Measurements from ENCODE around the gene LSM11. TPM values are rescaled to one million over a fixed set of nuclear protein-coding genes. Genes with fewer than 3 reads are reported as not detected.

Gene LSM11
- polyA plus RNA-seq, 1 of the 3 experiments (the other 2 are of a cell fraction), result 0.95 TPM

DNA sequence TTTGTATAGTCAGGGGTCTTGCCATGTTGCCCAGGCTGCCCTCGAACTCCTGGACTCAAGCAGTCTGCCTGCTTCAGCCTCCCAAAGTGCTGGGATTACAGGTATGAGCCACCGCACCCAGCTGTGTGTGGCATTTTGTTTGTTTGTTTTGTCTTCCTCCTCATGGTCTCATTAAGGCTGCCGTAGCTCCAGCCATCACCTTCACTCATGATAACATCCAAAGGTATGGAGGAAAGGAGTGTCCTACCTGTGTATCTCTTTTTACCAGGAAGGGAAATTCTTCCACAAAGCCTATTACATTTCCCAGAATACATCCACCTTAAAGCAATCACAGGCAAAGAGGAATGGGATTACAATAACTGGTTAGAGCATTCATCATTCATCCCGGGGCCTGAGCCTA, 27.2 kb downstream of the LSM11 start:
- Histone ChIP-seq H3K9ac (no peak overlapping the region), H3F3A (replicated peaks; ENCODE audit: insufficient read depth) (no peaks in the 10 kb centered on the region), H3K4me2 (no peak overlapping the region), H3K4me1 (ENCODE audit: control insufficient read depth in 1 of 2, insufficient read depth in 2 of 2, low read depth in 1 of 2, low read length in 1 of 2) (no peaks in the 10 kb centered on the region), H3K4me3 (ENCODE audit: low read depth in 2 of 2, low read length in 1 of 2) (no peak overlapping the region), H3K9me2 (no peaks in the 10 kb centered on the region), H3K9me3 (no peaks in the 10 kb centered on the region), H2AFZ (ENCODE audit: low read depth) (no peak overlapping the region), H3K79me2 (ENCODE audit: insufficient read depth) (no peaks in the 10 kb centered on the region), H3K27ac (ENCODE audit: low read depth in 2 of 2, low read length in 1 of 2) (no peak overlapping the region), H4K20me1 (ENCODE audit: insufficient read depth) (no peaks in the 10 kb centered on the region), H3K36me3 (replicated peaks in 1 of 2; ENCODE audit: control insufficient read depth in 1 of 2, insufficient read depth in 2 of 2, low read length in 1 of 2) (no peaks in the 10 kb centered on the region), H3K27me3 (ENCODE audit: insufficient read depth) (no peaks in the 10 kb centered on the region)
- 84% methylated on average over 4 of the region's 4 CpGs for WGBS (ENCODE audit: low lambda C conversion rate)
- DNase-seq, result no peak
- no peak for TF ChIP-seq GABPA (IDR thresholded peaks at IDR 0.05; ENCODE audit: low read depth)
- TF ChIP-seq POLR2AphosphoS5 (IDR thresholded peaks at IDR 0.05; ENCODE audit: low read depth, low read length), result no peak
- TF ChIP-seq, protein P1, sequence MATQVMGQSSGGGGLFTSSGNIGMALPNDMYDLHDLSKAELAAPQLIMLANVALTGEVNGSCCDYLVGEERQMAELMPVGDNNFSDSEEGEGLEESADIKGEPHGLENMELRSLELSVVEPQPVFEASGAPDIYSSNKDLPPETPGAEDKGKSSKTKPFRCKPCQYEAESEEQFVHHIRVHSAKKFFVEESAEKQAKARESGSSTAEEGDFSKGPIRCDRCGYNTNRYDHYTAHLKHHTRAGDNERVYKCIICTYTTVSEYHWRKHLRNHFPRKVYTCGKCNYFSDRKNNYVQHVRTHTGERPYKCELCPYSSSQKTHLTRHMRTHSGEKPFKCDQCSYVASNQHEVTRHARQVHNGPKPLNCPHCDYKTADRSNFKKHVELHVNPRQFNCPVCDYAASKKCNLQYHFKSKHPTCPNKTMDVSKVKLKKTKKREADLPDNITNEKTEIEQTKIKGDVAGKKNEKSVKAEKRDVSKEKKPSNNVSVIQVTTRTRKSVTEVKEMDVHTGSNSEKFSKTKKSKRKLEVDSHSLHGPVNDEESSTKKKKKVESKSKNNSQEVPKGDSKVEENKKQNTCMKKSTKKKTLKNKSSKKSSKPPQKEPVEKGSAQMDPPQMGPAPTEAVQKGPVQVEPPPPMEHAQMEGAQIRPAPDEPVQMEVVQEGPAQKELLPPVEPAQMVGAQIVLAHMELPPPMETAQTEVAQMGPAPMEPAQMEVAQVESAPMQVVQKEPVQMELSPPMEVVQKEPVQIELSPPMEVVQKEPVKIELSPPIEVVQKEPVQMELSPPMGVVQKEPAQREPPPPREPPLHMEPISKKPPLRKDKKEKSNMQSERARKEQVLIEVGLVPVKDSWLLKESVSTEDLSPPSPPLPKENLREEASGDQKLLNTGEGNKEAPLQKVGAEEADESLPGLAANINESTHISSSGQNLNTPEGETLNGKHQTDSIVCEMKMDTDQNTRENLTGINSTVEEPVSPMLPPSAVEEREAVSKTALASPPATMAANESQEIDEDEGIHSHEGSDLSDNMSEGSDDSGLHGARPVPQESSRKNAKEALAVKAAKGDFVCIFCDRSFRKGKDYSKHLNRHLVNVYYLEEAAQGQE (IDR thresholded peaks at IDR 0.05; ENCODE audit: low read depth, low read length), result no peak
- TF ChIP-seq NRF1 (IDR thresholded peaks at IDR 0.05; ENCODE audit: low read depth, low read length), result no peak
- TF ChIP-seq FOSL2 (IDR thresholded peaks at IDR 0.05; ENCODE audit: borderline replicate concordance, low read depth), result no peak
- TF ChIP-seq RAD21 (IDR thresholded peaks at IDR 0.05; ENCODE audit: low read length), result no peak
- no peak for TF ChIP-seq EP300 (IDR thresholded peaks at IDR 0.05; ENCODE audit: borderline replicate concordance in 1 of 2, low read depth in 1 of 2, low read length in 1 of 2)
- no peak for TF ChIP-seq ELF1 (IDR thresholded peaks at IDR 0.05)
- no peak for TF ChIP-seq TAF1 (IDR thresholded peaks at IDR 0.05; ENCODE audit: borderline replicate concordance, low read depth, low read length)
- TF ChIP-seq, protein P2, sequence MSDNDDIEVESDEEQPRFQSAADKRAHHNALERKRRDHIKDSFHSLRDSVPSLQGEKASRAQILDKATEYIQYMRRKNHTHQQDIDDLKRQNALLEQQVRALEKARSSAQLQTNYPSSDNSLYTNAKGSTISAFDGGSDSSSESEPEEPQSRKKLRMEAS (IDR thresholded peaks at IDR 0.05; ENCODE audit: low read depth), result no peak
- no peak for TF ChIP-seq FOXJ3 (CRISPR knock-in tag; IDR thresholded peaks at IDR 0.05)
- no peak for TF ChIP-seq YY1 (IDR thresholded peaks at IDR 0.05; ENCODE audit: low read depth)
- no peak for TF ChIP-seq MXI1 (IDR thresholded peaks at IDR 0.05; ENCODE audit: low read depth, low read length)
- TF ChIP-seq GATA2 (CRISPR knock-in tag; IDR thresholded peaks at IDR 0.05), result no peak
- no peak for TF ChIP-seq NFIC (IDR thresholded peaks at IDR 0.05; ENCODE audit: borderline replicate concordance)
- POLR2A ChIA-PET, result no interaction called here
- CTCF ChIA-PET, result interaction anchor here (1.0 to 2.0 kb wide), 2 partner anchors 8 to 178 kb away, joined by 4 to 6 read pairs; no protein-coding TSS in a partner anchor

DNA sequence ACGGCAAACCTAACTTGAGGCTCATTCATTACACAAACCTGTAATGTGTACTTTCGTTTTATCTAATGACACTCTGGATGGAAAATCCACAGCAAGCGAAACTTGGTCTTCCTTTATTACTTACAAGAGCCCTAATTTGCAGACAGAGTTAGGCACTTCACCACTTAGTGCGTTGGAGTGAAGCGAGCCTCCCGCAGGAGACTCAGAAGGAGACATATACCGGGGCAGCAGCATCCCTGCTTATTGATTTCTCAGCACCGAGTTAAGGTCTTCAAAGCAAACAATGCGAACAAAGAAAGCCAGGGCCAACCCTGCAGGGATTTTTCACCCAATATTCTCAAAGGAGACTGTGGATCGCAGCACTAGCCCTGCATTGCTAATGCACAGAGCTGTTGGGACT, 28.6 kb downstream of the LSM11 start:
- POLR2A ChIA-PET, result no interaction called here
- H3K4me1 ChIP-seq (ENCODE audit: control insufficient read depth in 1 of 2, insufficient read depth in 2 of 2, low read depth in 1 of 2, low read length in 1 of 2), result no peaks in the 10 kb centered on the region
- no peak overlapping the region for H3K27ac ChIP-seq (ENCODE audit: low read depth in 2 of 2, low read length in 1 of 2)
- no peaks in the 10 kb centered on the region for H3K9me2 ChIP-seq
- no peaks in the 10 kb centered on the region for H4K20me1 ChIP-seq (ENCODE audit: insufficient read depth)
- no peaks in the 10 kb centered on the region for H3F3A ChIP-seq (replicated peaks; ENCODE audit: insufficient read depth)
- 88% methylated on average over 10 of the region's 10 CpGs for WGBS (ENCODE audit: low lambda C conversion rate)
- DNase-seq, result no peak
- TF ChIP-seq EZH2phosphoT487 (IDR thresholded peaks at IDR 0.05; ENCODE audit: borderline replicate concordance, low read depth) (no peak), TAF1 (IDR thresholded peaks at IDR 0.05; ENCODE audit: borderline replicate concordance, low read depth, low read length) (no peak), FOXM1 (IDR thresholded peaks at IDR 0.05; ENCODE audit: low read depth) (no peak)
- TF ChIP-seq, protein P3, sequence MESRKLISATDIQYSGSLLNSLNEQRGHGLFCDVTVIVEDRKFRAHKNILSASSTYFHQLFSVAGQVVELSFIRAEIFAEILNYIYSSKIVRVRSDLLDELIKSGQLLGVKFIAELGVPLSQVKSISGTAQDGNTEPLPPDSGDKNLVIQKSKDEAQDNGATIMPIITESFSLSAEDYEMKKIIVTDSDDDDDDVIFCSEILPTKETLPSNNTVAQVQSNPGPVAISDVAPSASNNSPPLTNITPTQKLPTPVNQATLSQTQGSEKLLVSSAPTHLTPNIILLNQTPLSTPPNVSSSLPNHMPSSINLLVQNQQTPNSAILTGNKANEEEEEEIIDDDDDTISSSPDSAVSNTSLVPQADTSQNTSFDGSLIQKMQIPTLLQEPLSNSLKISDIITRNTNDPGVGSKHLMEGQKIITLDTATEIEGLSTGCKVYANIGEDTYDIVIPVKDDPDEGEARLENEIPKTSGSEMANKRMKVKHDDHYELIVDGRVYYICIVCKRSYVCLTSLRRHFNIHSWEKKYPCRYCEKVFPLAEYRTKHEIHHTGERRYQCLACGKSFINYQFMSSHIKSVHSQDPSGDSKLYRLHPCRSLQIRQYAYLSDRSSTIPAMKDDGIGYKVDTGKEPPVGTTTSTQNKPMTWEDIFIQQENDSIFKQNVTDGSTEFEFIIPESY (IDR thresholded peaks at IDR 0.05; ENCODE audit: borderline replicate concordance, low read depth), result no peak
- TF ChIP-seq, protein P4, sequence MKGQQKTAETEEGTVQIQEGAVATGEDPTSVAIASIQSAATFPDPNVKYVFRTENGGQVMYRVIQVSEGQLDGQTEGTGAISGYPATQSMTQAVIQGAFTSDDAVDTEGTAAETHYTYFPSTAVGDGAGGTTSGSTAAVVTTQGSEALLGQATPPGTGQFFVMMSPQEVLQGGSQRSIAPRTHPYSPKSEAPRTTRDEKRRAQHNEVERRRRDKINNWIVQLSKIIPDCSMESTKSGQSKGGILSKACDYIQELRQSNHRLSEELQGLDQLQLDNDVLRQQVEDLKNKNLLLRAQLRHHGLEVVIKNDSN (IDR thresholded peaks at IDR 0.05; ENCODE audit: borderline replicate concordance, low read depth), result no peak
- H3K4me3 ChIP-seq (ENCODE audit: low read depth in 2 of 2, low read length in 1 of 2), result no peak overlapping the region
- no peak overlapping the region for H3K9ac ChIP-seq
- H3K79me2 ChIP-seq (ENCODE audit: insufficient read depth), result no peaks in the 10 kb centered on the region
- H3K36me3 ChIP-seq (replicated peaks in 1 of 2; ENCODE audit: control insufficient read depth in 1 of 2, insufficient read depth in 2 of 2, low read length in 1 of 2), result no peaks in the 10 kb centered on the region
- CTCF ChIA-PET, result interaction anchor here (1.2 to 5.1 kb wide), 3 partner anchors 10 to 11 kb away, joined by 3 to 28 read pairs (median 3); no protein-coding TSS in a partner anchor
- H3K4me2 ChIP-seq, result no peak overlapping the region
- no peaks in the 10 kb centered on the region for H3K9me3 ChIP-seq
- H3K27me3 ChIP-seq (ENCODE audit: insufficient read depth), result no peaks in the 10 kb centered on the region
- H2AFZ ChIP-seq (ENCODE audit: low read depth), result no peak overlapping the region
